Measurements from ENCODE around the gene SLCO2B1. TPM values are rescaled to one million over a fixed set of nuclear protein-coding genes. Genes with fewer than 3 reads are reported as not detected.
A peak's percentile ranks its signal among the peaks of the same experiment; 100 is the strongest.

SLCO2B1 gene
- total and polyA plus RNA-seq, 2 experiments from 2014 or later = not detected

- TF ChIP-seq CTCF (conservative IDR thresholded peaks at IDR 0.05; ENCODE audit: low read depth in 2 of 2) = peak in 1 of 2 experiments; percentile 22; a peak in 1 of 4 replicates
- TF ChIP-seq EZH2phosphoT487 (IDR thresholded peaks at IDR 0.05; ENCODE audit: unreplicated experiment) = no peak
These were observed 8.4 kb downstream of the SLCO2B1 start (continued) for GRCh38 chr11:75159151-75159953.

GRCh38 chr11:75160220-75160757 lies 9.4 kb downstream of the SLCO2B1 start:
- no peak for ATAC-seq
- Mint-ChIP-seq H3K27me3 (ENCODE audit: insufficient read depth, low read depth, poor library complexity) (peaks cover 14% of the 10 kb centered on the region), H3K9me3 (peaks cover 3% of the 10 kb centered on the region; the same call in 1 of the 3 replicates), H3K4me3 (no peak overlapping the region), H3K36me3 (ENCODE audit: low read depth) (peaks cover 5% of the 10 kb centered on the region; the same call in 1 of the 3 replicates), H3K4me1 (peaks cover 7% of the 10 kb centered on the region; the same call in 2 of the 3 replicates), H3K27ac (no peak overlapping the region)
- H3K27ac ChIP-seq (ENCODE audit: low read depth) = no peak overlapping the region
- no peaks in the 10 kb centered on the region for H3K27me3 ChIP-seq (ENCODE audit: insufficient read depth)
- no peak for DNase-seq (ENCODE audit: low spot score)
- no peak overlapping the region for H3K4me2 ChIP-seq
- H3K4me1 ChIP-seq (ENCODE audit: insufficient read depth) = no peaks in the 10 kb centered on the region
- no peaks in the 10 kb centered on the region for H4K20me1 ChIP-seq (replicated peaks; ENCODE audit: insufficient read depth)
- H3K79me2 ChIP-seq (replicated peaks; ENCODE audit: insufficient read depth) = no peaks in the 10 kb centered on the region
- H3K36me3 ChIP-seq (ENCODE audit: insufficient read depth) = no peaks in the 10 kb centered on the region
- H2AFZ ChIP-seq = no peak overlapping the region
- H3K4me3 ChIP-seq = no peak overlapping the region
- no peaks in the 10 kb centered on the region for H3K9me2 ChIP-seq (ENCODE audit: insufficient read depth)
- no peaks in the 10 kb centered on the region for H3F3A ChIP-seq (replicated peaks; ENCODE audit: low read depth)
- TF ChIP-seq JUNB (IDR thresholded peaks at IDR 0.05; ENCODE audit: unreplicated experiment) = no peak
- no peak for TF ChIP-seq CTCF (conservative IDR thresholded peaks at IDR 0.05; ENCODE audit: low read depth in 2 of 2)
- no peak for TF ChIP-seq EZH2 (IDR thresholded peaks at IDR 0.05; ENCODE audit: low read depth, unreplicated experiment)
- TF ChIP-seq CREB1 (CRISPR knock-in tag; IDR thresholded peaks at IDR 0.05; ENCODE audit: low read depth) = no peak
- TF ChIP-seq EZH2phosphoT487 (IDR thresholded peaks at IDR 0.05; ENCODE audit: unreplicated experiment) = no peak
- no peak for TF ChIP-seq STAT1 (IDR thresholded peaks at IDR 0.05; ENCODE audit: unreplicated experiment)
- TF ChIP-seq, protein P1, sequence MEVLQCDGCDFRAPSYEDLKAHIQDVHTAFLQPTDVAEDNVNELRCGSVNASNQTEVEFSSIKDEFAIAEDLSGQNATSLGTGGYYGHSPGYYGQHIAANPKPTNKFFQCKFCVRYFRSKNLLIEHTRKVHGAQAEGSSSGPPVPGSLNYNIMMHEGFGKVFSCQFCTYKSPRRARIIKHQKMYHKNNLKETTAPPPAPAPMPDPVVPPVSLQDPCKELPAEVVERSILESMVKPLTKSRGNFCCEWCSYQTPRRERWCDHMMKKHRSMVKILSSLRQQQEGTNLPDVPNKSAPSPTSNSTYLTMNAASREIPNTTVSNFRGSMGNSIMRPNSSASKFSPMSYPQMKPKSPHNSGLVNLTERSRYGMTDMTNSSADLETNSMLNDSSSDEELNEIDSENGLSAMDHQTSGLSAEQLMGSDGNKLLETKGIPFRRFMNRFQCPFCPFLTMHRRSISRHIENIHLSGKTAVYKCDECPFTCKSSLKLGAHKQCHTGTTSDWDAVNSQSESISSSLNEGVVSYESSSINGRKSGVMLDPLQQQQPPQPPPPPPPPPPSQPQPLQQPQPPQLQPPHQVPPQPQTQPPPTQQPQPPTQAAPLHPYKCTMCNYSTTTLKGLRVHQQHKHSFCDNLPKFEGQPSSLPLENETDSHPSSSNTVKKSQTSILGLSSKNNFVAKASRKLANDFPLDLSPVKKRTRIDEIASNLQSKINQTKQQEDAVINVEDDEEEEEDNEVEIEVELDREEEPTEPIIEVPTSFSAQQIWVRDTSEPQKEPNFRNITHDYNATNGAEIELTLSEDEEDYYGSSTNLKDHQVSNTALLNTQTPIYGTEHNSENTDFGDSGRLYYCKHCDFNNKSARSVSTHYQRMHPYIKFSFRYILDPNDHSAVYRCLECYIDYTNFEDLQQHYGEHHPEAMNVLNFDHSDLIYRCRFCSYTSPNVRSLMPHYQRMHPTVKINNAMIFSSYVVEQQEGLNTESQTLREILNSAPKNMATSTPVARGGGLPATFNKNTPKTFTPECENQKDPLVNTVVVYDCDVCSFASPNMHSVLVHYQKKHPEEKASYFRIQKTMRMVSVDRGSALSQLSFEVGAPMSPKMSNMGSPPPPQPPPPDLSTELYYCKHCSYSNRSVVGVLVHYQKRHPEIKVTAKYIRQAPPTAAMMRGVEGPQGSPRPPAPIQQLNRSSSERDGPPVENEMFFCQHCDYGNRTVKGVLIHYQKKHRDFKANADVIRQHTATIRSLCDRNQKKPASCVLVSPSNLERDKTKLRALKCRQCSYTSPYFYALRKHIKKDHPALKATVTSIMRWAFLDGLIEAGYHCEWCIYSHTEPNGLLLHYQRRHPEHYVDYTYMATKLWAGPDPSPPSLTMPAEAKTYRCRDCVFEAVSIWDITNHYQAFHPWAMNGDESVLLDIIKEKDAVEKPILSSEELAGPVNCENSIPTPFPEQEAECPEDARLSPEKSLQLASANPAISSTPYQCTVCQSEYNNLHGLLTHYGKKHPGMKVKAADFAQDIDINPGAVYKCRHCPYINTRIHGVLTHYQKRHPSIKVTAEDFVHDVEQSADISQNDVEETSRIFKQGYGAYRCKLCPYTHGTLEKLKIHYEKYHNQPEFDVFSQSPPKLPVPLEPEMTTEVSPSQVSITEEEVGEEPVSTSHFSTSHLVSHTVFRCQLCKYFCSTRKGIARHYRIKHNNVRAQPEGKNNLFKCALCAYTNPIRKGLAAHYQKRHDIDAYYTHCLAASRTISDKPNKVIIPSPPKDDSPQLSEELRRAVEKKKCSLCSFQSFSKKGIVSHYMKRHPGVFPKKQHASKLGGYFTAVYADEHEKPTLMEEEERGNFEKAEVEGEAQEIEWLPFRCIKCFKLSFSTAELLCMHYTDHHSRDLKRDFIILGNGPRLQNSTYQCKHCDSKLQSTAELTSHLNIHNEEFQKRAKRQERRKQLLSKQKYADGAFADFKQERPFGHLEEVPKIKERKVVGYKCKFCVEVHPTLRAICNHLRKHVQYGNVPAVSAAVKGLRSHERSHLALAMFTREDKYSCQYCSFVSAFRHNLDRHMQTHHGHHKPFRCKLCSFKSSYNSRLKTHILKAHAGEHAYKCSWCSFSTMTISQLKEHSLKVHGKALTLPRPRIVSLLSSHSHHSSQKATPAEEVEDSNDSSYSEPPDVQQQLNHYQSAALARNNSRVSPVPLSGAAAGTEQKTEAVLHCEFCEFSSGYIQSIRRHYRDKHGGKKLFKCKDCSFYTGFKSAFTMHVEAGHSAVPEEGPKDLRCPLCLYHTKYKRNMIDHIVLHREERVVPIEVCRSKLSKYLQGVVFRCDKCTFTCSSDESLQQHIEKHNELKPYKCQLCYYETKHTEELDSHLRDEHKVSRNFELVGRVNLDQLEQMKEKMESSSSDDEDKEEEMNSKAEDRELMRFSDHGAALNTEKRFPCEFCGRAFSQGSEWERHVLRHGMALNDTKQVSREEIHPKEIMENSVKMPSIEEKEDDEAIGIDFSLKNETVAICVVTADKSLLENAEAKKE (CRISPR knock-in tag; IDR thresholded peaks at IDR 0.05) = no peak
- TF ChIP-seq ETS1 (IDR thresholded peaks at IDR 0.05) = no peak
- TF ChIP-seq NANOG (IDR thresholded peaks at IDR 0.05; ENCODE audit: borderline replicate concordance) = no peak
- TF ChIP-seq POLR2AphosphoS5 (IDR thresholded peaks at IDR 0.05; ENCODE audit: low read depth) = no peak
- TF ChIP-seq ZNF114 (CRISPR knock-in tag; IDR thresholded peaks at IDR 0.05) = no peak
